GM12878 (cell line): ENCODE data around the gene MGAT4C. TPM values are rescaled to one million over a fixed set of nuclear protein-coding genes. Genes with fewer than 3 reads are reported as not detected.

Source experiments
- ATAC-seq: fragments of 200-7000 bp; cut with Tn5 transposase; 3 replicates; pipeline ENCODE4 v1.9.1; 2020; ENCODE audit warnings: mild to moderate bottlenecking, moderate library complexity
- BruUV-seq: library from RNA; stranded (reverse); fragments of 400-500 nt; replicated peaks from 2 replicates; lab custom pipeline; 2021; lab: Mats Ljungman, UMichigan
- CTCF ChIA-PET: fragments of 300-600 bp; sonication (Branson Sonifier 250); formaldehyde crosslinking; extraction: SDS; loops from one replicate; lab custom pipeline; 2021; ENCODE audit warnings: inconsistent platforms; lab: Yijun Ruan, JAX
- POLR2A ChIA-PET: fragments of 350-600 bp; formaldehyde crosslinking; extraction: SDS; loops from one replicate; lab custom pipeline; 2021; ENCODE audit warnings: inconsistent platforms; lab: Charles Lee
- RAD21 ChIA-PET: fragments of 300-600 bp; sonication (Branson Sonifier 250); formaldehyde crosslinking; loops from one replicate; lab custom pipeline; 2023; ENCODE audit warnings: antibody characterized with exemption; ENCODE audit not compliant: unreplicated experiment; lab: Charles Lee
- SMC1A ChIA-PET: fragments of 300-600 bp; sonication (Branson Sonifier 250); formaldehyde crosslinking; loops from one replicate; lab custom pipeline; 2023; ENCODE audit not compliant: unreplicated experiment, uncharacterized antibody; lab: Charles Lee
- DNase-seq: peaks from one replicate; pipeline ENCODE4 v3.0.0-alpha.2; 2011; ENCODE audit warnings: low read depth, low spot score
- FAIRE-seq: peaks from 3 replicates; lab custom pipeline; 2011; peaks lifted over from hg19 to GRCh38; lab: Jason Lieb, UNC
- H2AFZ ChIP-seq: 2 replicates; pipeline ENCODE4 v1.6.0; 2011; ENCODE audit warnings: low read depth, low read length, control low read depth; ENCODE audit not compliant: control insufficient read depth
- H3K27ac ChIP-seq: 2 replicates; pipeline ENCODE4 v1.5.1; 2011; ENCODE audit warnings: control low read depth; ENCODE audit not compliant: control insufficient read depth, insufficient read depth
- H3K27me3 ChIP-seq, 2 experiments: replicated peaks in 1 of 2; 2 replicates each; pipeline versions ENCODE4 v1.6.0 to v1.6.1; 2011; ENCODE audit warnings: low read length in 1 of 2; ENCODE audit not compliant: control insufficient read depth in 2 of 2, insufficient read depth in 2 of 2
- H3K36me3 ChIP-seq, 2 experiments: 2 replicates each; pipeline ENCODE4 v1.5.1; 2011; ENCODE audit warnings: low read length in 1 of 2; ENCODE audit not compliant: control insufficient read depth in 2 of 2, insufficient read depth in 2 of 2
- H3K4me1 ChIP-seq: 2 replicates; pipeline ENCODE4 v1.6.1; 2011; ENCODE audit warnings: mild to moderate bottlenecking, low read length, moderate library complexity, mixed read lengths; ENCODE audit not compliant: control insufficient read depth, insufficient read depth
- H3K4me2 ChIP-seq: 2 replicates; pipeline ENCODE4 v1.6.0; 2011; ENCODE audit warnings: control low read depth; ENCODE audit not compliant: control insufficient read depth, insufficient read depth
- H3K4me3 ChIP-seq: fragments of 200-600 bp; sonication (generic); 2 replicates; pipeline ENCODE4 v1.5.1; 2016
- H3K79me2 ChIP-seq: 2 replicates; pipeline ENCODE4 v1.6.0; 2011; ENCODE audit warnings: low read length; ENCODE audit not compliant: control insufficient read depth, insufficient read depth
- H3K9ac ChIP-seq: 2 replicates; pipeline ENCODE4 v1.8.0; 2011; ENCODE audit warnings: low read length, control low read depth, mixed read lengths; ENCODE audit not compliant: control insufficient read depth, insufficient read depth
- H3K9me3 ChIP-seq: replicated peaks from 3 replicates; pipeline ENCODE4 v1.5.1; 2011; ENCODE audit warnings: mild to moderate bottlenecking, low read length; ENCODE audit not compliant: control insufficient read depth, insufficient read depth
- H4K20me1 ChIP-seq: 2 replicates; pipeline ENCODE4 v1.6.0; 2011; ENCODE audit not compliant: control insufficient read depth, insufficient read depth
- ATF3 ChIP-seq: IDR thresholded peaks from 2 replicates; pipeline ENCODE4 v1.6.1; 2011; ENCODE audit warnings: low read depth, mild to moderate bottlenecking, low read length, moderate library complexity, borderline replicate concordance; ENCODE audit errors: extremely low read depth
- CBFB ChIP-seq: IDR thresholded peaks from 2 replicates; pipeline ENCODE4 v1.6.1; 2016; ENCODE audit warnings: antibody characterized with exemption, low read depth
- DPF2 ChIP-seq: fragments of 450-650 bp; IDR thresholded peaks from 2 replicates; pipeline ENCODE4 v1.6.1; 2017; ENCODE audit warnings: mild to moderate bottlenecking
- MTA2 ChIP-seq: fragments of 450-650 bp; IDR thresholded peaks from 2 replicates; pipeline ENCODE4 v1.6.1; 2016; ENCODE audit warnings: low read depth, mild to moderate bottlenecking, moderate library complexity
- TCF3 ChIP-seq: IDR thresholded peaks from 2 replicates; pipeline ENCODE4 v1.6.1; 2012; ENCODE audit warnings: low read depth, mild to moderate bottlenecking, low read length, borderline replicate concordance; ENCODE audit not compliant: insufficient read depth
- ZNF592 ChIP-seq: fragments of 450-650 bp; IDR thresholded peaks from 2 replicates; pipeline ENCODE4 v1.6.1; 2017; ENCODE audit warnings: mild to moderate bottlenecking, moderate library complexity
- in situ Hi-C: fragments of 300-500 bp; cut with MboI; formaldehyde crosslinking; loops from 9 replicates; pipeline ENCODE4 v1.14.3; 2018; ENCODE audit warnings: mixed read lengths
- intact Hi-C: fragments of 100-400 bp; cut with micrococcal nuclease; formaldehyde crosslinking; loops from one replicate; pipeline ENCODE4 v1.14.2; 2022; ENCODE audit not compliant: unreplicated experiment
- polyA plus RNA-seq, 11 experiments: library from polyadenylated mRNA; depleted of rRNA in 4 of 11; unstranded in 6 of 11; stranded (reverse) in 5 of 11; fragments of >200 nt; fragmentation: Nextera tagmentation in 4 of 11; fragmentation: Illumina TruSeq in 1 of 11; extraction: Ambion mirVana in 4 of 11; extraction: Trizol in 1 of 11; gene quantifications; 1 replicate in 1 of 11; 2 replicates in 10 of 11; pipeline versions ENCODE4 v1.2.1 to v1.2.3, GENCODE V29; 2011 to 2016; ENCODE audit warnings: inconsistent platforms in 2 of 11, missing spikeins in 2 of 11, low read depth in 1 of 11
- total RNA-seq, 4 experiments: library from RNA; depleted of rRNA in 3 of 4; stranded (reverse); fragments of >200 nt in 3 of 4; fragmentation: Illumina TruSeq in 1 of 4; extraction: Trizol in 1 of 4; gene quantifications; 2 replicates each; pipeline versions ENCODE4 v1.2.1 to v1.2.3, GENCODE V29; 2013 to 2021

The MGAT4C gene
- total and polyA plus RNA-seq, 10 of the 15 experiments (the other 5 are each of a cell fraction or from before 2014, with no cell fraction given): not detected

GRCh38 chr12:86228656-86229055 is 27.5 kb downstream of the MGAT4C start:
- Histone ChIP-seq H4K20me1 (no peaks in the 10 kb centered on the region), H3K79me2 (no peaks in the 10 kb centered on the region), H3K4me1 (no peaks in the 10 kb centered on the region), H3K4me3 (no peak overlapping the region), H3K27me3 (no peaks in the 10 kb centered on the region), H3K9me3 (no peaks in the 10 kb centered on the region), H3K4me2 (no peak overlapping the region), H3K9ac (no peak overlapping the region), H3K27ac (no peak overlapping the region), H2AFZ (no peak overlapping the region), H3K36me3 (no peaks in the 10 kb centered on the region)
- no peak for ATAC-seq
- in situ Hi-C loops: no loop called here
- DNase-seq: no peak
- BruUV-seq: no TSS peak
- ChIA-PET SMC1A (no interaction called here), POLR2A (no interaction called here), RAD21 (no interaction called here), CTCF (no interaction called here)
- TF ChIP-seq TCF3: no peak
- TF ChIP-seq ZNF592: no peak
- TF ChIP-seq CBFB: no peak
- no peak for TF ChIP-seq DPF2
- TF ChIP-seq MTA2: no peak
- TF ChIP-seq ATF3: no peak
- intact Hi-C loops: no loop called here
- FAIRE-seq: no peak
